HG02610 (cell line): ENCODE results near the gene ZSCAN1.

Source experiments
- ATAC-seq: cut with Tn5 transposase; IDR thresholded peaks from one replicate; pipeline ENCODE4 v1.9.1; 2021; ENCODE audit warnings: mild to moderate bottlenecking, moderate library complexity; ENCODE audit not compliant: unreplicated experiment

Gene ZSCAN1

DNA sequence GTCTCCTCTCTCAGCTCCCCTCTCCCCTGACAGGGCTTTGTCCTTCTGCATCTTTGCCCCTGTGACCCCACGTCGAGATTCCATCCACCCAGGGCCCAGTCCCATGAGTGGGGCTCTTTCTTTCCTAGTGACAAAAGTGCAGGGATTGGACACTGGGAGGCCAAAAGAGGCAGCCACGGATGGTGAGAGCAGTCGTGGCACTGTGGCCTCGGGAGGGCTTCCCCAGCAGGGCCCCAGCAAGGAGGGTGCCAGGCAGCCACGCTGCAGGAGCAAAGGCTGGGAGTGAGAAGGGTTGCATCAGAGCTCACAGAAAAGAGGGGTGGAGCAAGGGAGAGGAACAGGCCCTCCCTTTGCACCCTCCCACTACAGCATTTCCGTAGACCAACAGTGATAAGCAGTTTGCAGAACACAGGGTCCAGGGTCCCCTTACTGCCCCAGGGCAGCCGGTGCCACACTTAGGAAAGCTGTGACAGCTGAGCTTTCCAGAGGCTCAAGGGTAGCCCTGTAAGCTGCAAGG lies 4.9 kb downstream of the ZSCAN1 start:
- ATAC-seq = no peak

DNA sequence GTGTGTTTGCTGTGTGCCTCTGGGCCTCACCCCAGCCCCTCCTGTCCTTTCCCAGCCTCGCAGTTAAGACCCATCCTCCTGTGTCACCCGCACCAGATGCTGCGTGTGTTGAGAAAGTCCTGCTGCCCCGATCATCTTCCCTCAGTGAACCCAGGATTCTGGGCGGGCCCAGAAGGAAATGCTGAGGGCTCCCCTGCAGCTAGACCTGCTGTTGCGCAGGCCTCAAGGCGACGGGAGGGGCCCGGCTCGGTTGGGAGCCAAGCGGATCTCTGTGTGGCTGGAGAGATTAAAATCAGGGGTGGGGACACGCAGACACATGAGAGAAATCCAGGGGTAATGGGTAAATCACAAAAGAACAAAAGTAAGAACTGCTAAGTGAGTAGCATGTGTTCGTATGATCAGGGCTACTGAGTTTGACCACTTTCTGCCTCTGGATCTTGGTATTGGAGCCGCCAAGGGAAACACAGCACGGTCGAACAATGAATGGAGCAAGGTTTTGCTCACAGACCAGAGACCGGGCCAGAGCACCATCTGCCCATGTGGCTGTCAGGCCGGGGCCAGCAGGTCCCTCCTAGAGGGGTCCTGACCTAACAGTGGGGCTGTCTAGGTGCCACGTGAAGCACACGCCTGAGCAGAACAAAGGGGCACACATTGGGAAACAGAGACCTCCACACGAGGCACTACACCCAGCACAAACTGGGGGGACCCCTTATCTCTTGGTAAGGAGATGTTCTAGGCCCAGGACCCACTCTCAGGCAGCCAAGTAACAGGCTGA lies 7.1 kb downstream of the ZSCAN1 start:
- no peak for ATAC-seq

DNA sequence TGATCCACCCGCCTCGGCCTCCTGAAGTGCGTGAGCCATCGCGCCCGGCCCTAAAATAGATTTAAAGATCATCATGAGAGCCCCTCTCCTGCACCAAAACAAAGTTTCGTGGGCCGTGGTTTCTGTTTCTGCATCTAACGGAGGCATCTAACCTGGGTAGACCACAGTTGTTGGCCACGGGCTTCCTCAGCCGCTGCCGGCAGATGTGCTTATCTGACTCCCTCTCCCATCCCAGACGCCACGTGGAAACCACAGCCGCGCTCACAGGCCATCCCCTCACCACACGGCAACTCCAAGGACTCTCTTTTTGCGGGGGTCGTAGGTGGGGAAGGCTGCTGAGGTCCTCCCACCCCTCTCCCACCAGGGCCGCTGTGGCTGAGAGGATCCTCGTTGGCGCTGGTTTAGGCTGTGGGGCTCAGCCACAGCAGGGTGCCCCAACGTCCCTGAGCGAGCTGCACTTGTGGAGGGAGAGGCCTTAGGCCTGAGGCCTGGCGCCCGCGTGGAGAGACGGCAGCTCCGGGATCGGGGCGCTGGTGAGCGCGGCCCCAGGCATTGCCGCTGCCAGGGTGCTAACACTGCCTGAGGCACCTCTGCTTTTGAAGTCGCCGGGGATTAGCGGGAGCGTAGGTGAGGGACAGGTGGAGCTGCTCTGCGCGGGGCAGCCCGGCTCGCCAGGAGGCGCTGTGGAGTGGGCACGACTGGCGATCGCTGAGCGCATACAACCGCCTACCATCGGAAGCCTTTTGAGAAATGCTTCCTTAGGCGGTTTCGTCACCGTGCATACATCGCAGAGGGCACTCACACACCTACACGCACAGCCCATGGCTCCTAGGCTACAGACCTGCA lies 8.9 kb downstream of the ZSCAN1 start:
- no peak for ATAC-seq

DNA sequence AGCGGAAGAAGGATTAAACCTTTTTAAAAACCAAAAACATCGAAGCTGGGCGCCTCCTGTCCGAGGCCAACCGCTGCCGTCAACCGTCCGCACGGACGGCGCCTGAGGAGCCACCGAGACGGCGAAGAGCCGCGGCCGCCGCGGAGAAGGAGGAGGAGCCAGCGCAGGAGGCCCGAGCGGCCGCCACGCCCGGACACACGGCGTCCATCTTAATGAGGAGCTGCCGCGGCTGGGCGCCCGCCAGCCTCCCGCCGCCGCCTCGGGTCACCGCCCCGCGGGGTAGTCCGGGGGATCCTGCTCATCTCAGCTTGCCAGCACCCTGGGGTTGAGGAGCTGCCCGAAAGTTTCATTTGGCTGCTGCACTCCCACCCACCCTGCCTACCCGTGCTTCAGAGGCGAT lies 10.6 kb downstream of the ZSCAN1 start:
- ATAC-seq = no peak

DNA sequence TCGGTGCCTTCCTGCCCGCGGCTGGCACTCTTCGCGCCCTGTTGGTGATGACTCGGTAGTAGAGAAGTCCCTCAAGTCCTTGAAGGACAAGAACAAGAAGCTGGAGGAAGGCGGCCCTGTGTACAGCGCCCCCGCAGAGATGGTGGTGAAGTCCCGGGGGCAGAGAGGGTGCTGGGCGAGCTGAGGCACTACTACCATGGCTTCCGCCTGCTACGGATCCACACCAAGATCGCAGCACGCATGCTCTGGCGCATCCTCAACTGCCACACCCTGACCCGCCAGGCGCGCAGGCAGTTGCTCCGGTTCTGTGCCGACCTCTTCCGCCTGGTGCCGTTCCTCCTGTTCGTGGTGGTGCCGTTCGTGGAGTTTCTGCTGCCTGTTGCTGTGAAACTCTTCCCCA lies 11.1 kb downstream of the ZSCAN1 start:
- no peak for ATAC-seq

DNA sequence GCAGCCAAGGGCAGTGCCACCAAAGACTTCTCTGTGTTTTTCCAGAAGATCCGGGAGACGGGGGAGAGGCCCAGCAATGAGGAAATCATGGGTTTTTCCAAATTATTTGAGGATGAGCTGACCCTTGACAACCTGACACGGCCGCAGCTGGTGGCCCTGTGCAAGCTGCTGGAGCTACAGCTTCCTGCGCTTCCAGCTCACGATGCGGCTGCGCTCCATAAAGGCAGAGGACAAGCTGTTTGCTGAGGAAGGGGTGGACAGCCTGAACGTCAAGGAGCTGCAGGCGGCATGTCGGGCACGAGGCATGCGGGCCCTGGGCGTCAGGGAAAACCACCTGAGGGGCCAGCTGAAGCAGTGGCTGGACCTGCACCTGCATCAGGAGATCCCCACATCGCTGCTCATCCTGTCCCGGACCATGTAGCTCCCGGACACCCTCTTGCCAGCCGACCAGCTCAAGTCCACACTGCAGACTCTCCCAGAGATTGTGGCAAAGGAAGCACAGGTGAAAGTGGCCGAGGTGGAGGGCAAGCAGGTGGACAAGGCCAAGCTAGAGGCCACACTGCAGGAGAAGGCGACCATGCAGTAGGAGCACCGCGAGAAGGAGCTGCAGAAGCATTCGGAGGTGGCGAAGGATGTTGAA lies 11.7 kb downstream of the ZSCAN1 start:
- no peak for ATAC-seq

DNA sequence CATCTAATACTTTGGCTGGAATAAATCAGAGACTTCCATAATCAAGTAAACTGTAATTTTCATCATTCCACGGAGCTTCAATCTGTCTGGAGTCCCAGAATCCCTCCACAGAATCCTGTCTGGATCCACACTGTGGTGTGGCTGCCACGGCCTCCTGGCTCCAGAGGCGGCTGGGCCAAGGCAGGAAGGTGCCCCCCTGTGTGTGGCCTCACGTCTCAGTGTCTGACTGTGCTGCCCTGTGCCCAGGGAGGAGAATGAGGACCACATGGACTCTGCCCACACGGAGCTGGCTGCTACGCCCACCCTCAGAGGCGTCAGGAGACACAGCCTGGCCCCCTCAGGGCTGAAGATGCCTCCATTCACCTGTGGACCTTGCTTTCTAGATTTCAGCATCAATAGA lies 13.0 kb downstream of the ZSCAN1 start:
- ATAC-seq = no peak

DNA sequence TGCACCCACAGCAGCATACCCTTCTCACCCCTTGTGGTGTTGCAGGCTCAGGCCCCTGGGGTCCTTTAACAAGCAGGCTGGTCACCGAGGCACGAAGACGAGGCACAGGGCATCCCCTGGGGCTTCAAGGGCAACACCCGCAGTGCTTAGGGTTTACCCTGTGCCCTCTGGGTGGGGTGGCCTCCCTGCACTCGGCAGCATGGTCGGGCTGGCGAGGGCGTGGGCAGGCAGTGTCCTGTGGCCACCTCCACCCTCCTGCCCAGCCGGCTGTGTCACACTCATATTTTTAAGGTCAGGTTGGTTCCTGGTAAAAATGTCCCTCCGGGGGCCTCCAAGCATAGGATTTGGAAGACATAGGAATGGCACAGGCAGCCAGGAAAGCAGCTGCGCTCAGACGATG lies 13.8 kb downstream of the ZSCAN1 start:
- ATAC-seq = no peak

DNA sequence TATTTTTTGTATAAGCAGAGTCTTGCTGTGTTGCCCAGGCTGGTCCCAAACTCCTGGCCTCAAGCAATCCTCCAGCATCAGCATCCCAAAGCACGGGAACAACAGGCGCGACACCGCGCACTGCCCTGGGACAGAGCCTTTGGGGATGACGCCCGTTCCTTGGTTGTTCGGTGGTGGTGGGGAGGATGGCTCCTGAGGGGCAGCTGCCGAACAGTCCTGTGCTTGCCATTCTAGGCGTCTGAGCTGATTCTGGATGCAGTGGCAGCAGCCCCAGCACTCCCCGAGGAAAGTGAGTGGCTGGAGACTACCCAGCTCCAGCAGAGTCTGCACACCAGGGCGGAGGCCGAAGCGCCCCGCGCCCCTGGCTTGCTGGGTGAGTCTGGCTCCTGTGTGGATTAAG lies 18.4 kb downstream of the ZSCAN1 start:
- ATAC-seq = no peak

DNA sequence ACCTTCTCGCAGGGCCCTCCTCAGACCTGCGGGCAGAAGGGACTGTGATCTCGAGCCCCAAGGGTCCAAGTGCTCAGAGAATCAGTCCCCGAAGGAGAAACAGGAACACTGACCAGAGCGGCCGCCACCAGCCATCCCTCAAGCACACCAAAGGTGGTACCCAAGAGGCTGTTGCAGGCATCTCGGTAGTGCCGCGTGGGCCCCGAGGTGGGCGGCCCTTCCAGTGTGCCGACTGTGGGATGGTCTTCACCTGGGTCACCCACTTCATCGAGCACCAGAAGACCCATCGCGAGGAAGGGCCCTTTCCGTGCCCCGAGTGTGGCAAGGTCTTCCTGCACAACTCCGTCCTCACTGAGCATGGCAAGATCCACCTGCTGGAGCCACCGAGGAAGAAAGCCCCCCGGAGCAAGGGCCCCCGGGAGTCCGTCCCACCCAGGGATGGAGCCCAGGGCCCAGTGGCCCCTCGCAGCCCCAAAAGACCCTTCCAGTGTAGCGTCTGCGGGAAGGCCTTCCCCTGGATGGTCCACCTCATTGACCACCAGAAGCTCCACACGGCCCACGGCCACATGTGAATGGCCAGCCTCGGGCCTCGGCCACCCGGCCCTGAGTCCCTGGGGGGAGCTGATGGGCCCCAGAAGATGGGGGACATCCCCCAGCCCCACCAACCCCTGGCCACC lies 19.8 kb downstream of the ZSCAN1 start:
- ATAC-seq = no peak

DNA sequence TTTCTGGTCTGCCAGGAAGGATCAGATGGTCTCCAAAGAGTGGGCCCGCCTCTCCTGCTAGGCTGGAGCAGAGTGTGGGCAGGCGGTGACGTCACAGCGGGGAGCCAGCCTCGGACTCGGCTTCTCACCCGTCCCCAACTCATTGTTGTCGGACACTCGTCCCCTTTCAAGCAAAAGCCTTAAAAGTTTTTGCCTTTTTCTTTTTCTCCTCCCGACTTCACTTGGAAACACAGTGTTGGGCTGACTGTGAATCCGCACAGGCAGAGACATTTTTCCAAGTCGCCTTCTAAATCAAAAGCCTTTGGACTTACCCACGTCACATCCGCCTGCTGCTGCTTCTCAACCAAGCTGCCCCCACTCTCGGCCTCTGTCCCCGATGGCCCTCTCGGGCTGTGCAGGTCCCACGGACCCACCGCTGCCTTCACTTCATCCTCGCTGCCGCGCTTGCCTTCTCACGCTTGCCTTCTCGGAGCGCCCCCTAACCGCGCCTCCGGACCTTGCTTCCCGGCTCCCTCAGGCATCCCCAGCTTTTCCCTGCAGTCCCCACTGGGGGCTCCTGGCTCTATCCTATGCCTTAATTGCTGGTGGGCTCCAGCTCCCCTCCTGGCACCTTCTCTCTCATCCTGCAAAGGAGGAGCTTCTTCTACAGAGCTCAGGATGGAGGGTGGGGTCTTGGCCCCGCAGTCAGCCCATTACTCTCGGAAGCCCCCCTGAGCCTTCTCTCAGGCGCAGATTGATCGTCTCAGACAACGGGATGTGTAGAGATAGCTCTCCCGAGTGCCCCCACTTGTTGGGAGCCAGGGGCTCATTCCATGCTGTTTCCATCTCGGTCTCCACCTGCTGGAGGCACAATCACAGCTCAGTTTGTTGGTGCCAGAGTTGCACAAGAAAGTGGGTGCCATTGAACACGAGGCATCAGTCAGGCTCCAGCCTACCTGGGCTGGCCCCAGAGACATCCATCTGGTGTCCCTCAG lies 21.4 kb downstream of the ZSCAN1 start:
- no peak for ATAC-seq

DNA sequence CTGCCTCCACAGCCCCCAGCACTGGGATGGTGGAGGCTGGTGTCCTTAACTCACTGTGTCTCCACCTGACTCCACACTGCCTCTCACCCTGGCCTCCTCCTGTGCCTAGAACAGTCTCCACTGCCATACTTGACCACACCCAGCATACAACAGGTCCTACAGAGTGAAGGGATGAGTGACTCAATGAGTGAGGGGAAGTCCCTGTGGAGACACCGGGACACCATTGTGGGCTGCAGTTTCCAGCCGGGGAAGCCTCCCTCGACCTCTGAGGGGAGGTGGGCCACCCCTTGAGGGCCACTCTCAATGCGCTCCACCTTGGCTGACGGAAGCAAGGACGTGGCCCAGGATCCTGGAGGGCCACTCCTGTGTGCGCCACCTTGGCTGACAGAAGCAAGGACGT lies 22.4 kb downstream of the ZSCAN1 start:
- no peak for ATAC-seq

DNA sequence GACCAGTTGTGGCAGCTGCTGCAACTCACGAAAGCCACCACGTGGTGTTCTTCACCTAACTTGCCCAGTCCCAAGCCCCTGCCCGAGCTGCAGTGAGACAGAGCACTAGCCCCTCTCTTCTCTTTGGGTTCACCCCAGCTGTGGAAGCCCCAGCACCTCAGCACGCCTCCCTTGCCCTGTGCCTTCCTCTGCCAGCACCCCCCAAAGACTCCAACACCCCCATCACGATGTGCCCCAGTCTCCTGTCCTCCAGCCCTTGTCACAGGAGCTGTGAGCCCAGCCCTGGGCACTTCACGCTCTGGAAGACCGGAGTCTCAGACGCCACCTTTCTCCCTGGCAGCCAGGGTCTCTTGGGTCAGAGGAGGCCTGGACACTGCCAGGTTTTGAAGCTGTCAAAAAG lies 23.0 kb downstream of the ZSCAN1 start:
- no peak for ATAC-seq

DNA sequence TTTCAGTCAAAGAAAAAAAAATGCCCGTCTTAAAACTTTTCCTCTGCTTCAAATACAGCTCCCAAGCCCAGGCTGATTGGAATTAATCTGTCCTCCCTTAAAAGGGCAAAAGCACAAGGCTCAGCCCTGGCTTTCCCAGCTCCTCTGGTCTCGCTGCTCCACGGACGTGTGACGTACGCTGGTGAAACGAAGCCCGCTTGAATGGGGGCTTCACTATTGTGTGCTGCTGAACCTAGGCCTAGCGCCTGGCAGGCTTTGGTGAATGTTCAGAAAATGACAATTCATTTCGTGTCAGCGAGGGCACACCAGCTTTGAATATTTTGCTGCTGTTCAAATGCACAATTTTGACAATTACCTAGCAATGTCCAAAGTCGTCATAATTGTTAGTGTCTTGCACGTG lies 24.6 kb downstream of the ZSCAN1 start:
- no peak for ATAC-seq

DNA sequence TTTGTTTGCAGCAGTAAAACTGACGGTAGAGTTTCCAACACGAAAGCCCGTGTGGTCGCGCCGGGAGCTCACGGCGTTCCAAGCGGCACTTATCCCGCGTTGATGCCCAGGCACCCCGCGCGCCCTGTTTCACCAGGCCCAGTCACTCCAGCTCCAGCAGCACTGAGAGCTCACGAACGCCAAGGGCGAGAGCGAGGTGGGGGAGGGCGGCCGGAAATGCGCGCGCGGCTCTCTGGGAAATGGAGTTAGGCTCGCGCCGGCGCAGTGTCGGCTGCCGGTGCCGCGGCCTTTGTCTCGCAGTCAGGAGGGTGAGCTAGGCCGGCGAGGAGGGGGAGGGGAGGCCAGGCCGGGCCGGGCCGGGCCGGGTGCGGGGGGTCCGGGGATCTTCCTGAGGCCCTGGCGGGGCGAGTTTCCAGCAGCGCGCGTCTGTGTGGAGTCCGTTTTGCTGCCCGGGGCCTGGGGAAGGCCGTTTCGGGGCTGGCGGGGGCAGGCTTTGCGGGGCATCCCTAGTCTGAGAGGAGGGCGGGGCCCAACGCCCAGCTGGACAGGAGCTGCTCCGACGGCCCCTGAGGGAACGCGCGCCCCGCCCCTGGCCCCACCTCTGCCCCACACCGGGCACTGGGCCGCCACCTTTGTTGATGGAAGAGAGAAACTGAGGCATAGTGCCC lies 25.3 kb downstream of the ZSCAN1 start, which contains the start of gene ZNF135:
Gene ZNF135, plus strand, starts transcription at position 280 of the 668 bp plus-strand sequence. CDS start 721 bp downstream, outside the sequence.
- no peak for ATAC-seq

DNA sequence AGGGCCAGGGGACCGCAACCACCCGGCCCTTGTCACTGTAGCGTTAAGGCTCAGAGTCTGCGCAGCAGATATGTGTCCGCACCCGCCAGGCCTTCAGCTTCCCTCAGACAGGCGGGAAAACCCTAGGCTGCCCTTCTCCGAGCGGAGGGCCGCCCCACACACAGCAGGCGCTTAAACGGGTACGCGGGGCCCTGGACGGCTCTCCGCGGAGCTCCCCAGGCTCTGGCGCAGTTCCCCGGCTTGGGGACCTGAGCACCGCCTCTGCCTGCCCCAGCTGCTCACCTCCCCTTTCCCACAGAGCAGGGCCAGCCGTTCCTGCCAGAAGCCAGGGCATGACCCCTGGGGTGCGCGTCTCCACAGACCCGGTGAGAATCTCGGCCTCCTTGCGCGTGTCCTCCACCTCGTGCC lies 25.9 kb downstream of the ZSCAN1 start:
- no peak for ATAC-seq

DNA sequence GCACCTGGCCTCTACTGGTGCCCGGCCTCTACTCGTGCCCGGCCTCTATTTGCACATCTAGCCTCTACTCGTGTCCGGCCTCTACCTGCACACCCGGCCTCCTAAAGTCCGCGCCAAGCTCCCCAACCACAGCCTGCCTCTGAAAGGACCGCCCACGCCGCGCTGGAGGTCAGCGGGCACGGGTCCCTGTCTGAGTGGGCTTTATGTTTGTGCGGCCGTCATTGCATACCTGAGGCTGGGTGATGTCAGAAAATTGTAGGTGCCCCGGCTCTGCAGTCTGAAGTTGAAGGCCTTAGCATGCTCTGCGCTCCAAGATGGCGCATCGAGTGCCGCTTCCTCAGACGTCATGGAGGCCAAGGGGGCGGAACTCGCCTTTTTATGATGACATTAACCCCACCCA lies 26.4 kb downstream of the ZSCAN1 start:
- ATAC-seq = no peak

DNA sequence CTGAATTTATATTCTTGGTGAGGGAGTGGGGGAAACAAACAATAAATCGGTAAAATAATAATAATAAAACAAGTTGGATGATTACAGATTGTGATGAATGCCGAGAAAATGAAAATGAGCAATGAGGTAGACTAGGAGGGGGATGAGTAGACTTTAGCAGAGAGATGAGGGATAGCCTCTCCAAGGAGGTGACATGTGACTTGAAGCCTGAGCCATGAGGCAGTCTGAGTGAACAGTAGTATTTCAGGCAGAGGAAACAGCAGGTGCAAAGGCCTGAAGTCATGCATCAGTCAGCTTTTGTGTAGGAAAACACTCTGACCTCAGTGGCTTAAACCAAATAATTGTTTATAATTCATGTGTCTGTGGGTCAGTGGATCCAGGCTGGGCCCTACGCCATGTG lies 29.9 kb downstream of the ZSCAN1 start:
- ATAC-seq = no peak

DNA sequence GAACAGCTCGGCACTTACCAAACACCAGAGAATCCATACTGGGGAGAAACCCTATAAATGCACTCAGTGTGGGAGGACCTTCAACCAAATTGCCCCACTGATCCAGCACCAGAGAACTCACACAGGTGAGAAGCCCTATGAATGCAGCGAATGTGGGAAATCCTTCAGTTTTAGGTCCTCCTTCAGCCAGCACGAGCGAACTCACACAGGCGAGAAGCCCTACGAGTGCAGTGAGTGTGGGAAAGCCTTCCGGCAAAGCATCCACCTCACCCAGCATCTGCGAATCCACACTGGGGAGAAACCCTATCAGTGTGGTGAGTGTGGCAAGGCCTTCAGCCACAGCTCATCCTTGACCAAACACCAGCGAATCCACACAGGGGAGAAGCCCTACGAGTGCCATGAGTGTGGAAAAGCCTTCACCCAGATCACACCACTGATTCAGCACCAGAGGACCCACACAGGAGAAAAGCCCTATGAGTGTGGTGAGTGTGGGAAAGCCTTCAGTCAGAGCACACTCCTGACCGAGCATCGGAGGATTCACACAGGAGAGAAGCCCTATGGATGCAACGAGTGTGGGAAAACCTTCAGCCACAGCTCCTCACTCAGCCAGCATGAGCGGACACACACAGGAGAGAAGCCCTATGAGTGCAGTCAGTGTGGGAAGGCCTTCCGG lies 33.6 kb downstream of the ZSCAN1 start:
- no peak for ATAC-seq
